Right atrium auricular region (tissue), 2 donors: ENCODE measurements around the gene MYADML2. TPM values are rescaled to one million over a fixed set of nuclear protein-coding genes. Genes with fewer than 3 reads are reported as not detected.

Experiments
- DNase-seq: peaks from one replicate; pipeline ENCODE4 v3.0.0-alpha.2; 2019; ENCODE audit warnings: low spot score
- H3K27ac ChIP-seq, 2 donors: fragments of 200-600 bp; sonication (generic); 1 replicate in 1 of 2; 2 replicates in 1 of 2; pipeline ENCODE4 v1.5.1; 2016 to 2019
- H3K27me3 ChIP-seq, 2 donors: fragments of 200-600 bp; sonication (generic); one replicate each; pipeline versions ENCODE4 v1.5.1 to v1.6.0; 2017 to 2019
- H3K36me3 ChIP-seq: fragments of 200-600 bp; sonication (generic); one replicate; pipeline ENCODE4 v1.5.1; 2016
- H3K4me1 ChIP-seq, 2 donors: fragments of 200-600 bp; sonication (generic); one replicate each; pipeline versions ENCODE4 v1.5.1 to v1.6.0; 2017 to 2019
- H3K4me3 ChIP-seq, 2 donors: fragments of 200-600 bp; sonication (generic); 1 replicate in 1 of 2; 2 replicates in 1 of 2; pipeline ENCODE4 v1.5.1; 2017 to 2019; ENCODE audit warnings: mild to moderate bottlenecking in 1 of 2, moderate library complexity in 1 of 2
- H3K9me3 ChIP-seq, 2 donors: fragments of 200-600 bp; sonication (generic); one replicate each; pipeline ENCODE4 v1.5.1; 2019
- total RNA-seq, 2 donors: library from RNA; depleted of rRNA; stranded (reverse); fragments of >200 nt; gene quantifications; one replicate each; pipeline ENCODE4 v1.1.0, GENCODE V29; 2016
- TF ChIP-seq, protein P1 (sequence below), 2 donors: fragments of 200-600 bp; sonication (generic); IDR thresholded peaks; one replicate each; pipeline ENCODE4 v1.5.1; 2019; ENCODE audit warnings: antibody characterized with exemption in 2 of 2

MYADML2 gene
- total RNA-seq, 2 donors from 2014 or later, result 0.55 to 1.4 TPM

DNA sequence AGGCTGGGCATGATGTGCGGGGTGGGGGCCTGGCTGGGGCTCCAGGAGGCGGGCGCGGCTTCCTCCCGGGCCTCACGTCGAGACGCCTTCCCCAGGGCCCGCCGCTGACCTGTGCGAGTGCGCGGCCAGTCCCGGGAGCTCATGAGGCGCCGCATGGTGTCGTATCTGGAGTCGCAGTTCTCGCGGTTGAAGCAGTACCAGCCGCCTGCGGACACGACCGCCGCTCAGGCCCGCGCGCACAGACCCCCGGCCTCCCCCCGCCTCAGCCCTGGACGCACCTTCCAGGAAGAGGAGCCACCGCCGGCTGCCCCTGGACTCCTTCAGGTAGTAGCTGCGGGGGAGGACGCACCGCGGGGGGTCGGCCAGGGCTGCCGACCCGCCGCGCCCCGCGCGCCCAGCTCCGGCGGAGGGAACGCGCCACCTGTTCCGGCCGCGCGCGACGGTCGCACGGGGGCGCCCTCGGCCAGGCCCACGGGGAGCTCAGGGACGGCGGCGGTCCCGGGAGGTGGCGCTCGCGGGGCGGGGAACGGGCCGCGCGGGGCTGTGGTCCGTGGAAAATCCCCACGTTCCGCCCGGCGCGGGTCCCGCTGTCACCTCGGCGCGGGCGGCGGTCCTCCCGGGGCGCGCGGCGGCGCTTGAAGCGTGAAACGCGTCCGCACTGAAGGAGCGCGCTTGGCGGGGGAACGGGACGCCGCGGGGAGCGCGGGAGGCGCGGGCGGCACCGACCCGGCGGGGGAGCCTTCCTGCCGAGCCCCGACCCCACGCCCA, 12.5 kb upstream of the MYADML2 start:
- Histone ChIP-seq H3K9me3 (no peaks in the 10 kb centered on the region), H3K36me3 (no peaks in the 10 kb centered on the region), H3K27ac (no peak overlapping the region), H3K4me3 (peak overlapping the region; percentile 21 to 49), H3K27me3 (peaks cover 11 to 34% of the 10 kb centered on the region in 2 donors), H3K4me1 (peaks cover 0 to 23% of the 10 kb centered on the region in 2 donors)
- TF ChIP-seq, protein P1, sequence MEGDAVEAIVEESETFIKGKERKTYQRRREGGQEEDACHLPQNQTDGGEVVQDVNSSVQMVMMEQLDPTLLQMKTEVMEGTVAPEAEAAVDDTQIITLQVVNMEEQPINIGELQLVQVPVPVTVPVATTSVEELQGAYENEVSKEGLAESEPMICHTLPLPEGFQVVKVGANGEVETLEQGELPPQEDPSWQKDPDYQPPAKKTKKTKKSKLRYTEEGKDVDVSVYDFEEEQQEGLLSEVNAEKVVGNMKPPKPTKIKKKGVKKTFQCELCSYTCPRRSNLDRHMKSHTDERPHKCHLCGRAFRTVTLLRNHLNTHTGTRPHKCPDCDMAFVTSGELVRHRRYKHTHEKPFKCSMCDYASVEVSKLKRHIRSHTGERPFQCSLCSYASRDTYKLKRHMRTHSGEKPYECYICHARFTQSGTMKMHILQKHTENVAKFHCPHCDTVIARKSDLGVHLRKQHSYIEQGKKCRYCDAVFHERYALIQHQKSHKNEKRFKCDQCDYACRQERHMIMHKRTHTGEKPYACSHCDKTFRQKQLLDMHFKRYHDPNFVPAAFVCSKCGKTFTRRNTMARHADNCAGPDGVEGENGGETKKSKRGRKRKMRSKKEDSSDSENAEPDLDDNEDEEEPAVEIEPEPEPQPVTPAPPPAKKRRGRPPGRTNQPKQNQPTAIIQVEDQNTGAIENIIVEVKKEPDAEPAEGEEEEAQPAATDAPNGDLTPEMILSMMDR (IDR thresholded peaks at IDR 0.05), result peak; percentile 83 to 89
- no peak for DNase-seq

GRCh38 chr17:81958633-81959342, 11.8 kb upstream of the MYADML2 start:
- peaks cover 11 to 34% of the 10 kb centered on the region in 2 donors for H3K27me3 ChIP-seq
- no peaks in the 10 kb centered on the region for H3K36me3 ChIP-seq
- no peak overlapping the region for H3K27ac ChIP-seq
- TF ChIP-seq, protein P1 (IDR thresholded peaks at IDR 0.05), result no peak
- H3K4me3 ChIP-seq, result no peak overlapping the region
- peaks cover 0 to 23% of the 10 kb centered on the region in 2 donors for H3K4me1 ChIP-seq
- no peak for DNase-seq
- no peaks in the 10 kb centered on the region for H3K9me3 ChIP-seq

GRCh38 chr17:81957691-81958432, 10.8 kb upstream of the MYADML2 start:
- DNase-seq, result no peak
- peaks cover 0 to 23% of the 10 kb centered on the region in 2 donors for H3K4me1 ChIP-seq
- H3K9me3 ChIP-seq, result no peaks in the 10 kb centered on the region
- no peak overlapping the region for H3K4me3 ChIP-seq
- peaks cover 11 to 34% of the 10 kb centered on the region in 2 donors for H3K27me3 ChIP-seq
- no peaks in the 10 kb centered on the region for H3K36me3 ChIP-seq
- TF ChIP-seq, protein P1 (IDR thresholded peaks at IDR 0.05), result no peak
- H3K27ac ChIP-seq, result no peak overlapping the region

DNA sequence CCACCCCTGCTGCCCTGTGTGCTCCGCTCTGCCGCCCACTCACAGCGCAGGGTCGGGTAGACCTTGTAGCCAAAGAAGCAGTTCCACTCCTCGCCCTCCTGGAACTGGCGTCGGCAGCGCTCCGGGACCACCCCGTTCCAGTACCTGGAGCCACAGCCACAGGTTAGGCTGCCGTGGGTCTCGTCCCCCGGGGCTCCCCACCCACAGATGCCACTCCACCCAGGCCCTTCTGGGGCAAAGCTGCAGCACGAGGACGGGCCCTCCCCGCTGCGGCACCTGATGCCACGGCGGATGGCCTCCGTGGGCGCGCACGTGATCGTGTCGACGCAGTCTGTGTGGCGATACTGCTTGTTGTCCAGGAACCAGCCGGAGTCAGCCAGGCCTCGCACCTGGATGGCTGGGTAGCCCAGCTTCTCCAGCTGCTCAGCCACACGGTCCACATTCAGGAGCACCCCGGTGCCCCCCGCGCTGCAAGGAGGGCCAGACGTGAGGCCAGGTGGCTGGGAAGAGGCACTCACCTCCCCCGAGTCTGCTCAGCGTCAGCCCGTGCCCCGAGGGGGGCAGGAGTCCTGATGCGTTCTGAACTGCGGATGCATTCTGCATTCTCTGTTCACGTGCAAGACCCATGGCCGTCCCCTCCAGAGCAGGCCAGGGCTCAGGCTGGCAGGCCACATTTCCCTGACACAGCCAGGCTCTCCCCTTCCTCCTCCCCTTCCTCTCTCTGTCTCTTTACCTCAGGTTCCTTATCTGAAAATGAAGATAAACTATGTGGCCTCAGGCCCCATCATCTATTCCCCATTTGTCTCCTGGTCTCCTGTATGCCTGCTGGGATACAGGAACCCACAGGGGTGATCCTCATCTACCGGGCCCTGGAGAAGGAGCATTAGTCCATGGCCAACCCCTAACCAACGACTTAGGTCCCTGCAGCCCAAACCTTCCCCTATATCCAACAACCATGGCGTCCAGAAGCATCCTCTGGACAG, 9.9 kb upstream of the MYADML2 start:
- TF ChIP-seq, protein P1 (IDR thresholded peaks at IDR 0.05), result no peak
- DNase-seq, result no peak
- H3K9me3 ChIP-seq, result no peaks in the 10 kb centered on the region
- peaks cover 0 to 20% of the 10 kb centered on the region in 2 donors for H3K4me1 ChIP-seq
- no peak overlapping the region for H3K27ac ChIP-seq
- no peak overlapping the region for H3K4me3 ChIP-seq
- H3K27me3 ChIP-seq, result peaks cover 6 to 27% of the 10 kb centered on the region in 2 donors
- no peaks in the 10 kb centered on the region for H3K36me3 ChIP-seq
